ENCODE results near the gene GLRX2. TPM values are rescaled to one million over a fixed set of nuclear protein-coding genes. Genes with fewer than 3 reads are reported as not detected.
A peak's percentile ranks its signal among the peaks of the same experiment; 100 is the strongest.

Gene GLRX2
- total and polyA plus RNA-seq, 12 donors: 27.6 to 64.9 (median 33.5) TPM

- WGBS, 2 donors: 94 to 96% methylated on average over 2 of the region's 2 CpGs
- Histone ChIP-seq H3K27ac (no peak overlapping the region), H3K4me3 (no peak overlapping the region), H3K36me3 (peaks cover 0 to 93% (median 49%) of the 10 kb centered on the region in 9 donors), H3K4me1 (peaks cover 0 to 23% (median 6%) of the 10 kb centered on the region in 9 donors), H3K27me3 (no peaks in the 10 kb centered on the region), H3K9me3 (no peaks in the 10 kb centered on the region)
- no peak for ATAC-seq
- no peak for DNase-seq
- intact Hi-C loops (cut with DNase I): no loop called here
- TF ChIP-seq, protein P1, sequence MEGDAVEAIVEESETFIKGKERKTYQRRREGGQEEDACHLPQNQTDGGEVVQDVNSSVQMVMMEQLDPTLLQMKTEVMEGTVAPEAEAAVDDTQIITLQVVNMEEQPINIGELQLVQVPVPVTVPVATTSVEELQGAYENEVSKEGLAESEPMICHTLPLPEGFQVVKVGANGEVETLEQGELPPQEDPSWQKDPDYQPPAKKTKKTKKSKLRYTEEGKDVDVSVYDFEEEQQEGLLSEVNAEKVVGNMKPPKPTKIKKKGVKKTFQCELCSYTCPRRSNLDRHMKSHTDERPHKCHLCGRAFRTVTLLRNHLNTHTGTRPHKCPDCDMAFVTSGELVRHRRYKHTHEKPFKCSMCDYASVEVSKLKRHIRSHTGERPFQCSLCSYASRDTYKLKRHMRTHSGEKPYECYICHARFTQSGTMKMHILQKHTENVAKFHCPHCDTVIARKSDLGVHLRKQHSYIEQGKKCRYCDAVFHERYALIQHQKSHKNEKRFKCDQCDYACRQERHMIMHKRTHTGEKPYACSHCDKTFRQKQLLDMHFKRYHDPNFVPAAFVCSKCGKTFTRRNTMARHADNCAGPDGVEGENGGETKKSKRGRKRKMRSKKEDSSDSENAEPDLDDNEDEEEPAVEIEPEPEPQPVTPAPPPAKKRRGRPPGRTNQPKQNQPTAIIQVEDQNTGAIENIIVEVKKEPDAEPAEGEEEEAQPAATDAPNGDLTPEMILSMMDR (IDR thresholded peaks at IDR 0.05): no peak
Measured at GRCh38 chr1:193131266-193131860, 26.1 kb upstream of the GLRX2 start.

DNA sequence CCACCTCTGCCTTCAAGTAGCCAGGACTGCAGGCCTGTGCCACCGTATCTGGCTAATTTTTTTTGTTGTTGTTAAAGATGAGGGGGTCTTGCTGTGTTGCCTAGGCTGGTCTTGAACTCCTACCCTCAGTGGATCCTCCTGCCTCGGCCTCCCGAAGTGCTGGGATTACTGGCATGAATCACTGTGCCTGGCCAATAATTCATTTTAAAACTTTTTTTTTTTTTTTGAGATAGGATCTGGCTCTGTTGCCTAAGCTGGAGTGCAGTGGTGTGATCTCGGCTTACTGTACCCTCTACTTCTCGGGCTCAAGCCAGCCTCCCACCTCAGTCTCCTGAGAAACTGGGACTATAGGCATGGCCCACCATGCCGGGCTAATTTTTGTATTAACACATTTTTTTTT, 20.2 kb upstream of the GLRX2 start:
- no peak overlapping the region for H3K27ac ChIP-seq
- peaks cover 0 to 56% (median 17%) of the 10 kb centered on the region in 9 donors for H3K36me3 ChIP-seq
- H3K9me3 ChIP-seq: no peaks in the 10 kb centered on the region
- no peaks in the 10 kb centered on the region for H3K27me3 ChIP-seq
- peaks cover 10 to 53% (median 39%) of the 10 kb centered on the region in 9 donors for H3K4me1 ChIP-seq
- TF ChIP-seq, protein P1 (IDR thresholded peaks at IDR 0.05): no peak
- 90 to 92% methylated on average over 6 of the region's 6 CpGs for WGBS, 2 donors
- ATAC-seq: no peak
- no peak overlapping the region for H3K4me3 ChIP-seq
- no peak for DNase-seq
- intact Hi-C loops (cut with DNase I): loop anchor here in 3 of 10 donors (10.0 kb wide), 1 partner anchor 651 kb away; no protein-coding TSS in a partner anchor

DNA sequence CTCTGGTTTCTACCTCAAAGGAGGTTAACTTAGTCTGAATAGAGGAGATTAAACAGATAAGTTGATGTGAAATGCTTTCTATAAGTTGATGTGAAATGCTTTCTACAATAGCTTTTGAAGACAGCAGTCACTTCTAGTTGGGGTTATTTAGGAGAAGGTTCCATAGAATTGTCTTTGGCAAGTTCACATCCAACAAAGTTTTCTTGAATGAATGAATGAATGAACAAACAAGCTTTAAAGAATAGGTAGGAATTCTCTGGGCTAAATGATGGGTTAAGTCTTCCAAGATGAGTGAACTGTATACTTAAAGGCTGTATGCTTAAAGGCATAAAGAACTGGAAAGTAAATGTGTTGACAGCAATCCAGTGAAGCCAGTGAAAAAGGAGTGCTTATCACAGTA, 18.5 kb upstream of the GLRX2 start:
- ATAC-seq: no peak
- TF ChIP-seq, protein P1 (IDR thresholded peaks at IDR 0.05): no peak
- Histone ChIP-seq H3K4me1 (peaks cover 10 to 53% (median 39%) of the 10 kb centered on the region in 9 donors), H3K4me3 (peak overlapping the region in 4 of 10 donors; percentile 63 to 91 (median 70)), H3K9me3 (no peaks in the 10 kb centered on the region), H3K27me3 (no peaks in the 10 kb centered on the region), H3K27ac (no peak overlapping the region), H3K36me3 (peaks cover 0 to 40% (median 5%) of the 10 kb centered on the region in 9 donors)
- intact Hi-C loops (cut with DNase I): loop anchor here in 6 of 10 donors (2.0 to 10.0 kb wide), 7 partner anchors 19 to 649 kb away; partner anchors contain the start of genes RGS2 (in 5 of the 6), RO60 (in 3 of the 6), UCHL5 (in 3 of the 6) and GLRX2 (in 1 of the 6)
- DNase-seq: no peak

GRCh38 chr1:193121616-193122593, 16.7 kb upstream of the GLRX2 start, which contains the start of gene CDC73:
Gene CDC73 (plus strand): TSS chr1:193122031. CDS start chr1:193122201, 170 bp downstream.
- ATAC-seq: peak; percentile 98 to 100 (median 99)
- 0% methylated on average over 84 to 85 of the region's 85 CpGs for WGBS, 2 donors

More at GRCh38 chr1:193121616-193122593, 16.7 kb upstream of the GLRX2 start, which contains the start of gene CDC73:
- Histone ChIP-seq H3K4me3 (peak within 1 kb of the TSS; percentile 59 to 91 (median 72)), H3K4me1 (peaks cover 10 to 41% (median 34%) of the 10 kb centered on the region in 9 donors), H3K36me3 (peaks cover 0 to 23% (median 0%) of the 10 kb centered on the region in 9 donors), H3K27ac (peak within 1 kb of the TSS; percentile 89 to 98 (median 95)), H3K9me3 (no peaks in the 10 kb centered on the region), H3K27me3 (no peaks in the 10 kb centered on the region)
- intact Hi-C loops (cut with DNase I): loop anchor here in 7 of 10 donors (1.0 to 10.0 kb wide), 10 partner anchors 15 to 647 kb away; partner anchors contain the start of genes GLRX2 (in 5 of the 7), RGS2 (in 5 of the 7), RO60 (in 5 of the 7) and UCHL5 (in 5 of the 7)
- DNase-seq: peak; percentile 97 to 99
- TF ChIP-seq, protein P1 (IDR thresholded peaks at IDR 0.05): peak; percentile 72 to 98 (median 94)

Measured in heart right ventricle (tissue), 16 donors.